WERI-Rb-1 (cell line): ENCODE results near the gene ANKH.

ENCODE experiments used
- DNase-seq: peaks from one replicate; pipeline ENCODE4 v3.0.0-alpha.2; 2020
- H3K27ac ChIP-seq: fragments of 250-450 bp; sonication (Bioruptor Pico); 2 replicates; pipeline ENCODE4 v1.5.1; 2020; ENCODE audit warnings: mild to moderate bottlenecking, moderate library complexity
- H3K27me3 ChIP-seq: fragments of 250-450 bp; sonication (Bioruptor Pico); 2 replicates; pipeline ENCODE4 v1.5.1; 2021; ENCODE audit warnings: mild to moderate bottlenecking, low read depth, moderate library complexity; ENCODE audit not compliant: insufficient read depth, severe bottlenecking
- H3K36me3 ChIP-seq: fragments of 250-450 bp; sonication (Bioruptor Pico); 2 replicates; pipeline ENCODE4 v1.5.1; 2020; ENCODE audit warnings: mild to moderate bottlenecking, moderate library complexity
- H3K4me3 ChIP-seq: 2 replicates; pipeline ENCODE4 v1.5.1; 2011; ENCODE audit warnings: low read depth, mild to moderate bottlenecking, control low read depth, low read length
- H3K9me3 ChIP-seq: fragments of 250-450 bp; sonication (Bioruptor Pico); 2 replicates; pipeline ENCODE4 v1.5.1; 2021; ENCODE audit warnings: mild to moderate bottlenecking, moderate library complexity; ENCODE audit not compliant: severe bottlenecking
- TF ChIP-seq, protein P1 (sequence below): IDR thresholded peaks from 2 replicates; pipeline ENCODE4 v1.5.1; 2011; ENCODE audit warnings: low read depth, mild to moderate bottlenecking, control low read depth, inconsistent platforms, low read length

Gene ANKH

DNA sequence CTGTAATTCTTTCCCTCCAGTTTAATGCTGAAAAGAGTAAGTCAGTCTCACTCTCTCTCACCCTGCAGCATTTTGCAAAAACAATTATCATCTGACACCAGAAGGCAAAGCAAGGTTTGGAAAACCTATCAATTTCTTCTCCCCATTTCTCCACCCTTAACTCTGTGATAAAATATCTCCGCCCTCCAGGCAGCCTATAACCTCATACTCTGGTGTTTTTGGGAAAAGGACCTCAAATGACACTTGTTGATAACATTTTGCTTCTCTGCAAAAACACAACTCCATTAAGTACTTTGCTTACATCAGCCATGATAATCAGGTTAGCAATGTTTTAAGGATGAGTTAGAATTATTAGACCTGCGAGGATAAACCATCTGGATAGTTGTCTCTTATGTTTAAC, 2.3 kb downstream of the ANKH start:
- Histone ChIP-seq H3K27ac (peak overlapping the region; percentile 53), H3K27me3 (no peaks in the 10 kb centered on the region), H3K4me3 (peak overlapping the region; percentile 92)

DNA sequence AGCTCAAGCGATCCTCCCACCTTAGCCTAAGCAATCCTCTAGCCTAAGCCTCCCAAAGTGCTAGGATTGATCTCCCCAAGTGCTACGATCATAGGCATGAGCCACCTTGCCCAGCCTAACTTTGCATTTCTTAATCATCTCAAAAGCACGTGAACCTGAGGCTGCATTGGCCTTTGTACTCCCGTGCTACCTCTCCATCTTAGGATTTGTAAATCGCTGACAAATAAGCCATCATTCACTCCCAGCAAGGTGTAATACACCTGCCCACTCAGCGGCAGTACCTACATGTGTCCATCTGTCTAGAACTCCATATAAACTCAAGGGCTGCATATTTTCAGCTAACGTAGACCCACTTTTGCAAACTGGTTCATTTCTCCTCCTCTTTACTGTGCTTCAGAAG, 2.8 kb downstream of the ANKH start:
- no peaks in the 10 kb centered on the region for H3K9me3 ChIP-seq
- no peaks in the 10 kb centered on the region for H3K27me3 ChIP-seq
- DNase-seq = peak; percentile 28
- H3K36me3 ChIP-seq = no peaks in the 10 kb centered on the region
- TF ChIP-seq, protein P1, sequence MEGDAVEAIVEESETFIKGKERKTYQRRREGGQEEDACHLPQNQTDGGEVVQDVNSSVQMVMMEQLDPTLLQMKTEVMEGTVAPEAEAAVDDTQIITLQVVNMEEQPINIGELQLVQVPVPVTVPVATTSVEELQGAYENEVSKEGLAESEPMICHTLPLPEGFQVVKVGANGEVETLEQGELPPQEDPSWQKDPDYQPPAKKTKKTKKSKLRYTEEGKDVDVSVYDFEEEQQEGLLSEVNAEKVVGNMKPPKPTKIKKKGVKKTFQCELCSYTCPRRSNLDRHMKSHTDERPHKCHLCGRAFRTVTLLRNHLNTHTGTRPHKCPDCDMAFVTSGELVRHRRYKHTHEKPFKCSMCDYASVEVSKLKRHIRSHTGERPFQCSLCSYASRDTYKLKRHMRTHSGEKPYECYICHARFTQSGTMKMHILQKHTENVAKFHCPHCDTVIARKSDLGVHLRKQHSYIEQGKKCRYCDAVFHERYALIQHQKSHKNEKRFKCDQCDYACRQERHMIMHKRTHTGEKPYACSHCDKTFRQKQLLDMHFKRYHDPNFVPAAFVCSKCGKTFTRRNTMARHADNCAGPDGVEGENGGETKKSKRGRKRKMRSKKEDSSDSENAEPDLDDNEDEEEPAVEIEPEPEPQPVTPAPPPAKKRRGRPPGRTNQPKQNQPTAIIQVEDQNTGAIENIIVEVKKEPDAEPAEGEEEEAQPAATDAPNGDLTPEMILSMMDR = no peak
- no peak overlapping the region for H3K4me3 ChIP-seq
- H3K27ac ChIP-seq = peak overlapping the region; percentile 53

More for the DNA sequence above, 2.3 kb downstream of the ANKH start:
- Histone ChIP-seq H3K9me3 (no peaks in the 10 kb centered on the region), H3K36me3 (no peaks in the 10 kb centered on the region)
- TF ChIP-seq, protein P1 = no peak
- DNase-seq = no peak

DNA sequence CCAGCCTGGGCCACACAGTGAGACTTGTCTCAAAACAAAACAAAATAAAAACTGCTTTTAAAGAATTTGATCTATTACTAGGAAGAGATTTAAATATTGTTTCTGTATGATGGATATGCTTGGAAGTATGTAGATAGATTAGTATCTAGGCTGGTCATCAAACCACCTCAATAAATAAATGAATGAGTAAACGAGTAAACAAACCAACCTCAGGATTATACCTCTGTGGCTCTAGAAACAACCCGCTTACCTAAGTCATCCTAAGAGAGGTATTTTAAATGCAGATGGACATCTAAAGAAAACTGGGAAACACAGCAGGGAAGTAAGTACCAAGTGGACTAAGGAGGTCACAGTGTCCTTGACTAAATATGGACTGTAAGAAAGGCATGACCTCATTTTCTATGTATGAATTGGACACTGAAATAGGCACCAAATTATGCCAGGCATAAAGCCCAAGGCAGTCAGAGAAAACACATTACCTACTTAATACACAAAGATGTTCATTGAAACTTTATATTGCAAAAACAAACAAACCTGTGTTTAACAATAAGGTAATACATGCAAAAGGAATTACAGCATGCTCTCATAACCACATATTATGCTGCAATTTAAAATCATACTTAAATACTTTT, 7.3 kb downstream of the ANKH start:
- Histone ChIP-seq H3K27ac (no peak overlapping the region), H3K36me3 (peaks cover 3% of the 10 kb centered on the region), H3K27me3 (no peaks in the 10 kb centered on the region), H3K9me3 (no peaks in the 10 kb centered on the region), H3K4me3 (no peak overlapping the region)
- TF ChIP-seq, protein P1 = no peak
- no peak for DNase-seq

DNA sequence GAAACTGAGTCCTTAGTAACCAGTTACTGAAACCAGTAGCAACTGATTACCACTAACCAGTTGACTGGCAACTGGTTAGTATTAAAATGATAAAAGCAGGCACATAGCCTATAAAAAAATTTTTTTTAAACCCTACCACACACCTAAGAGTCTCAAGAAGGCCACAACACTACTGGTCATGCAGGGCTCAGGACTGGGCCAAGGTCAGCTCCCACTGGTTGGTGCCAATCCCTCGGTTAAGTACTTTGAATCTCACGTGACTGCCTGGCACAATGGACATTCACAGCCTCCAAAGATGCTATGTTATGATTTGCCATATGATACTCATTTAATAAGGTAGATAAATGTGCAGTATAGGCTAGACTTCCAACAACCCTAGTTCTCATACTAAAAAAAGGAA, 8.5 kb downstream of the ANKH start:
- Histone ChIP-seq H3K27me3 (no peaks in the 10 kb centered on the region), H3K4me3 (no peak overlapping the region), H3K9me3 (no peaks in the 10 kb centered on the region), H3K27ac (no peak overlapping the region), H3K36me3 (peaks cover 3% of the 10 kb centered on the region)
- DNase-seq = no peak
- TF ChIP-seq, protein P1 = no peak

DNA sequence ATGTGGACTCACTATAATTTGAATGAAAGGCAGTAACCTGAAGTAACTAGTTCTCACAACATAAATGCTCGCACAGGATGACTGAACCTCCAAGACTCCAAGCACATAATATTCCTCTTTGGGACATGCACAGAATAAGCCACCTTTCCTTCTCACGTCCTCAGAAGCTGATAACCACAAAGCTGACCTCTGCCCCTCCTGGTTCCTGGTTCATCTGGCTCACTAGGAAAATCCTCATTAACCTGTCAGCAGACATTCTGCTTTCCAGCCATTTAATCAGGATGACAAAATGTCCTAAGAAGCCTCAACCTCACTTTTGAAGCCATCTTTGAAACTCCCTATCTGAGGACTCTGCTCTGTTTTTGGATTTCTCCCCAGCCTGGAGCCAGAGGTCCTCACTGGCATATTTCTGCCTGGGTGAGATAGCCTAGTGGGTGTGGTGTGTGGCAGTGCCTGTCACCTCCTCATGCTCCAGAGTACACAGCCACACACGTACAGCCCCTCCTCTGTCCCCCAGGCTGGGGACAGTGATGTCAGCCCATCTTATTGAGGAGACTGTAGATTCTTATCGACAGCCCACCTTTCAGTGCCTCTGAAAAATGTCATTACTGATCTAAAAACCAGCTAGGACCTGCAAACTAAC, 10.3 kb downstream of the ANKH start:
- peak; percentile 19 for DNase-seq
- Histone ChIP-seq H3K9me3 (no peaks in the 10 kb centered on the region), H3K27ac (no peak overlapping the region), H3K27me3 (no peaks in the 10 kb centered on the region), H3K36me3 (peaks cover 3% of the 10 kb centered on the region), H3K4me3 (no peak overlapping the region)
- TF ChIP-seq, protein P1 = no peak
